GM23338 (cell line): ENCODE results near the gene HOXC9. TPM values are rescaled to one million over a fixed set of nuclear protein-coding genes. Genes with fewer than 3 reads are reported as not detected.

Source experiments
- ATAC-seq: fragments of 200-7000 bp; cut with Tn5 transposase; 3 replicates; pipeline ENCODE4 v1.9.1; 2020
- DNase-seq: peaks from one replicate; pipeline ENCODE4 v3.0.0-alpha.2; 2015; ENCODE audit warnings: low spot score
- H2AFZ ChIP-seq: fragments of 200-600 bp; sonication (generic); 2 replicates; pipeline ENCODE4 v1.8.0; 2016; ENCODE audit warnings: antibody characterized with exemption, mild to moderate bottlenecking, moderate library complexity
- H3F3A ChIP-seq: fragments of 200-600 bp; sonication (generic); replicated peaks from 2 replicates; pipeline ENCODE4 v1.8.0; 2017; ENCODE audit warnings: antibody characterized with exemption, mixed run types, low read depth
- H3K27ac ChIP-seq: fragments of 200-600 bp; sonication (generic); 2 replicates; pipeline ENCODE4 v1.6.1; 2016; ENCODE audit warnings: low read depth
- H3K27me3 ChIP-seq: fragments of 200-600 bp; sonication (generic); 2 replicates; pipeline ENCODE4 v1.8.0; 2016; ENCODE audit warnings: mild to moderate bottlenecking, mixed run types, moderate library complexity; ENCODE audit not compliant: insufficient read depth
- H3K36me3 ChIP-seq: fragments of 200-600 bp; sonication (generic); 2 replicates; pipeline ENCODE4 v1.8.0; 2016; ENCODE audit warnings: mild to moderate bottlenecking; ENCODE audit not compliant: insufficient read depth
- H3K4me1 ChIP-seq: fragments of 200-600 bp; sonication (generic); 2 replicates; pipeline ENCODE4 v1.8.0; 2016; ENCODE audit warnings: mild to moderate bottlenecking, moderate library complexity; ENCODE audit not compliant: insufficient read depth
- H3K4me2 ChIP-seq: fragments of 200-600 bp; sonication (generic); 2 replicates; pipeline ENCODE4 v1.7.1; 2017; ENCODE audit warnings: mixed run types
- H3K4me3 ChIP-seq: fragments of 200-600 bp; sonication (generic); 2 replicates; pipeline ENCODE4 v1.6.1; 2016; ENCODE audit warnings: mixed run types
- H3K79me2 ChIP-seq: fragments of 200-600 bp; sonication (generic); replicated peaks from 2 replicates; pipeline ENCODE4 v1.8.0; 2017; ENCODE audit warnings: mild to moderate bottlenecking; ENCODE audit not compliant: insufficient read depth
- H3K9me2 ChIP-seq: fragments of 200-600 bp; sonication (generic); 2 replicates; pipeline ENCODE4 v1.8.0; 2017; ENCODE audit not compliant: insufficient read depth
- H4K20me1 ChIP-seq: fragments of 200-600 bp; sonication (generic); replicated peaks from 2 replicates; pipeline ENCODE4 v1.8.0; 2017; ENCODE audit warnings: mild to moderate bottlenecking; ENCODE audit not compliant: insufficient read depth
- H3K27ac Mint-ChIP-seq: 2 replicates; pipeline ENCODE4 v1.8.0; 2020; ENCODE audit warnings: inconsistent platforms, mild to moderate bottlenecking, moderate library complexity, mixed read lengths
- H3K27me3 Mint-ChIP-seq: 3 replicates; pipeline ENCODE4 v1.8.0; 2022; ENCODE audit warnings: low read depth, mild to moderate bottlenecking, moderate library complexity, mixed read lengths, inconsistent platforms; ENCODE audit not compliant: insufficient read depth, poor library complexity
- H3K36me3 Mint-ChIP-seq: 3 replicates; pipeline ENCODE4 v1.8.0; 2021; ENCODE audit warnings: low read depth, mild to moderate bottlenecking, inconsistent platforms, moderate library complexity, mixed read lengths
- H3K4me1 Mint-ChIP-seq: 3 replicates; pipeline ENCODE4 v1.8.0; 2020; ENCODE audit warnings: mild to moderate bottlenecking, inconsistent platforms, mixed read lengths
- H3K4me3 Mint-ChIP-seq: 3 replicates; pipeline ENCODE4 v1.8.0; 2021; ENCODE audit warnings: moderate library complexity, mild to moderate bottlenecking, inconsistent platforms, mixed read lengths
- H3K9me3 Mint-ChIP-seq: 3 replicates; pipeline ENCODE4 v1.8.0; 2020; ENCODE audit warnings: moderate library complexity, mild to moderate bottlenecking, inconsistent platforms, mixed read lengths
- CREB1 ChIP-seq: fragments of 250-450 bp; sonication (Bioruptor Pico); IDR thresholded peaks from 2 replicates; pipeline ENCODE4 v1.5.0; 2020; ENCODE audit warnings: low read depth, mild to moderate bottlenecking, moderate library complexity
- EZH2 ChIP-seq: fragments of 200-600 bp; sonication (generic); IDR thresholded peaks from one replicate; pipeline ENCODE4 v1.8.0; 2017; ENCODE audit warnings: antibody characterized with exemption, mild to moderate bottlenecking, low read depth; ENCODE audit not compliant: unreplicated experiment
- EZH2phosphoT487 ChIP-seq: fragments of 200-600 bp; sonication (generic); IDR thresholded peaks from one replicate; pipeline ENCODE4 v1.8.1; 2018; ENCODE audit warnings: antibody characterized with exemption; ENCODE audit not compliant: unreplicated experiment
- JUNB ChIP-seq: IDR thresholded peaks from one replicate; pipeline ENCODE4 v1.6.1; 2016; ENCODE audit warnings: antibody characterized with exemption; ENCODE audit not compliant: unreplicated experiment
- NANOG ChIP-seq: IDR thresholded peaks from 2 replicates; pipeline ENCODE4 v1.6.1; 2016; ENCODE audit warnings: antibody characterized with exemption, borderline replicate concordance
- POLR2AphosphoS5 ChIP-seq: IDR thresholded peaks from 2 replicates; pipeline ENCODE4 v1.6.1; 2016; ENCODE audit warnings: antibody characterized with exemption, low read depth
- STAT1 ChIP-seq: IDR thresholded peaks from one replicate; pipeline ENCODE4 v1.6.1; 2016; ENCODE audit warnings: antibody characterized with exemption; ENCODE audit not compliant: unreplicated experiment
- ZNF114 ChIP-seq: fragments of 250-450 bp; sonication (Bioruptor Pico); IDR thresholded peaks from 2 replicates; pipeline ENCODE4 v1.5.0; 2020; ENCODE audit warnings: mild to moderate bottlenecking, moderate library complexity
- ZNF331 ChIP-seq: fragments of 250-450 bp; sonication (Bioruptor Pico); IDR thresholded peaks from 2 replicates; pipeline ENCODE4 v1.5.0; 2020; ENCODE audit warnings: low read depth, mild to moderate bottlenecking, moderate library complexity
- polyA plus RNA-seq: library from polyadenylated mRNA; unstranded; fragments of >200 nt; fragmentation: Nextera tagmentation; extraction: Ambion mirVana; gene quantifications from 2 replicates; pipeline ENCODE4 v1.2.1, GENCODE V29; 2016
- total RNA-seq: library from RNA; depleted of rRNA; stranded (reverse); fragments of >200 nt; shearing (Covaris generic); gene quantifications from 2 replicates; pipeline ENCODE4 v1.2.3, GENCODE V29; 2014
- TF ChIP-seq, protein P1 (sequence below): IDR thresholded peaks from 2 replicates; pipeline ENCODE4 v1.6.1; 2016; ENCODE audit warnings: antibody characterized with exemption
- TF ChIP-seq, protein P2 (sequence below): IDR thresholded peaks from one replicate; pipeline ENCODE4 v1.6.1; 2018; ENCODE audit warnings: antibody characterized with exemption; ENCODE audit not compliant: unreplicated experiment
- TF ChIP-seq, protein P3 (sequence below): fragments of 250-450 bp; sonication (Bioruptor Pico); IDR thresholded peaks from 2 replicates; pipeline ENCODE4 v1.5.0; 2020; ENCODE audit warnings: mild to moderate bottlenecking, moderate library complexity
- TF ChIP-seq, protein P4 (sequence below), 2 experiments: fragments of 200-600 bp in 1 of 2; sonication (generic) in 1 of 2; conservative IDR thresholded peaks; 2 replicates each; pipeline versions ENCODE4 v1.5.1 to v1.6.1; 2016 to 2017; ENCODE audit warnings: antibody characterized with exemption in 2 of 2, low read depth in 2 of 2, mild to moderate bottlenecking in 2 of 2, moderate library complexity in 1 of 2

Gene HOXC9
- total and polyA plus RNA-seq, 2 experiments from 2014 or later, result not detected

DNA sequence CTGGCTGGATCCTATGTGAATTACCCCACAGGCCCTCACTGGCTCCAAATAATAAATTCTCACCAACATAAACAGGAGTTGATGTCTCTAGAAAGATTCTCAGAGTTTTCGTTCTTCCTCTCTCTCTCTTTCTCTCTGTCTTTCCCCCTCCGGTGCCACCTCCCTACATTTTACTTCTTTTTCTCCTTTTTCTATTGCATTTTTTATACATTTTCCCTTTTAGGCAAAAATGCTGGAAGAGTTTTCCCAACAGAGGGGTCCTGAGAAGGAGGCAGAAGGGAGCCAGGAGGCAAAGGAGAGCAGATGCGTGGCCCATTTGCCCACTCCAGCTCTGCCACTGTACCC is 27.5 kb downstream of the HOXC9 start:
- peaks cover 43% of the 10 kb centered on the region for H3K4me1 ChIP-seq
- H3K9me2 ChIP-seq, result no peaks in the 10 kb centered on the region
- H3K4me3 ChIP-seq, result no peak overlapping the region
- H3K36me3 ChIP-seq, result no peaks in the 10 kb centered on the region; the same call in 1 of the 2 replicates
- H3K27me3 ChIP-seq, result peaks cover 100% of the 10 kb centered on the region
- Mint-ChIP-seq H3K4me1 (peaks cover 24% of the 10 kb centered on the region), H3K4me3 (no peak overlapping the region), H3K27ac (no peak overlapping the region), H3K27me3 (peaks cover 99% of the 10 kb centered on the region), H3K9me3 (peaks cover 6% of the 10 kb centered on the region), H3K36me3 (no peaks in the 10 kb centered on the region; the same call in 2 of the 3 replicates)
- H3K79me2 ChIP-seq, result no peaks in the 10 kb centered on the region
- no peak overlapping the region for H3K27ac ChIP-seq
- peaks cover 48% of the 10 kb centered on the region for H4K20me1 ChIP-seq
- H3F3A ChIP-seq, result peaks cover 38% of the 10 kb centered on the region; the same call in 1 of the 2 replicates
- ATAC-seq (no peak), DNase-seq (no peak)
- H2AFZ ChIP-seq, result no peak overlapping the region
- TF ChIP-seq POLR2AphosphoS5 (no peak), JUNB (no peak), STAT1 (no peak), ZNF114 (no peak), EZH2phosphoT487 (no peak), ZNF331 (CRISPR knock-in tag) (no peak), NANOG (no peak), EZH2 (no peak), CREB1 (CRISPR knock-in tag) (no peak)
- TF ChIP-seq, protein P1, sequence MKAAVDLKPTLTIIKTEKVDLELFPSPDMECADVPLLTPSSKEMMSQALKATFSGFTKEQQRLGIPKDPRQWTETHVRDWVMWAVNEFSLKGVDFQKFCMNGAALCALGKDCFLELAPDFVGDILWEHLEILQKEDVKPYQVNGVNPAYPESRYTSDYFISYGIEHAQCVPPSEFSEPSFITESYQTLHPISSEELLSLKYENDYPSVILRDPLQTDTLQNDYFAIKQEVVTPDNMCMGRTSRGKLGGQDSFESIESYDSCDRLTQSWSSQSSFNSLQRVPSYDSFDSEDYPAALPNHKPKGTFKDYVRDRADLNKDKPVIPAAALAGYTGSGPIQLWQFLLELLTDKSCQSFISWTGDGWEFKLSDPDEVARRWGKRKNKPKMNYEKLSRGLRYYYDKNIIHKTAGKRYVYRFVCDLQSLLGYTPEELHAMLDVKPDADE, result no peak
- TF ChIP-seq, protein P2, sequence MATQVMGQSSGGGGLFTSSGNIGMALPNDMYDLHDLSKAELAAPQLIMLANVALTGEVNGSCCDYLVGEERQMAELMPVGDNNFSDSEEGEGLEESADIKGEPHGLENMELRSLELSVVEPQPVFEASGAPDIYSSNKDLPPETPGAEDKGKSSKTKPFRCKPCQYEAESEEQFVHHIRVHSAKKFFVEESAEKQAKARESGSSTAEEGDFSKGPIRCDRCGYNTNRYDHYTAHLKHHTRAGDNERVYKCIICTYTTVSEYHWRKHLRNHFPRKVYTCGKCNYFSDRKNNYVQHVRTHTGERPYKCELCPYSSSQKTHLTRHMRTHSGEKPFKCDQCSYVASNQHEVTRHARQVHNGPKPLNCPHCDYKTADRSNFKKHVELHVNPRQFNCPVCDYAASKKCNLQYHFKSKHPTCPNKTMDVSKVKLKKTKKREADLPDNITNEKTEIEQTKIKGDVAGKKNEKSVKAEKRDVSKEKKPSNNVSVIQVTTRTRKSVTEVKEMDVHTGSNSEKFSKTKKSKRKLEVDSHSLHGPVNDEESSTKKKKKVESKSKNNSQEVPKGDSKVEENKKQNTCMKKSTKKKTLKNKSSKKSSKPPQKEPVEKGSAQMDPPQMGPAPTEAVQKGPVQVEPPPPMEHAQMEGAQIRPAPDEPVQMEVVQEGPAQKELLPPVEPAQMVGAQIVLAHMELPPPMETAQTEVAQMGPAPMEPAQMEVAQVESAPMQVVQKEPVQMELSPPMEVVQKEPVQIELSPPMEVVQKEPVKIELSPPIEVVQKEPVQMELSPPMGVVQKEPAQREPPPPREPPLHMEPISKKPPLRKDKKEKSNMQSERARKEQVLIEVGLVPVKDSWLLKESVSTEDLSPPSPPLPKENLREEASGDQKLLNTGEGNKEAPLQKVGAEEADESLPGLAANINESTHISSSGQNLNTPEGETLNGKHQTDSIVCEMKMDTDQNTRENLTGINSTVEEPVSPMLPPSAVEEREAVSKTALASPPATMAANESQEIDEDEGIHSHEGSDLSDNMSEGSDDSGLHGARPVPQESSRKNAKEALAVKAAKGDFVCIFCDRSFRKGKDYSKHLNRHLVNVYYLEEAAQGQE, result no peak
- TF ChIP-seq, protein P3, sequence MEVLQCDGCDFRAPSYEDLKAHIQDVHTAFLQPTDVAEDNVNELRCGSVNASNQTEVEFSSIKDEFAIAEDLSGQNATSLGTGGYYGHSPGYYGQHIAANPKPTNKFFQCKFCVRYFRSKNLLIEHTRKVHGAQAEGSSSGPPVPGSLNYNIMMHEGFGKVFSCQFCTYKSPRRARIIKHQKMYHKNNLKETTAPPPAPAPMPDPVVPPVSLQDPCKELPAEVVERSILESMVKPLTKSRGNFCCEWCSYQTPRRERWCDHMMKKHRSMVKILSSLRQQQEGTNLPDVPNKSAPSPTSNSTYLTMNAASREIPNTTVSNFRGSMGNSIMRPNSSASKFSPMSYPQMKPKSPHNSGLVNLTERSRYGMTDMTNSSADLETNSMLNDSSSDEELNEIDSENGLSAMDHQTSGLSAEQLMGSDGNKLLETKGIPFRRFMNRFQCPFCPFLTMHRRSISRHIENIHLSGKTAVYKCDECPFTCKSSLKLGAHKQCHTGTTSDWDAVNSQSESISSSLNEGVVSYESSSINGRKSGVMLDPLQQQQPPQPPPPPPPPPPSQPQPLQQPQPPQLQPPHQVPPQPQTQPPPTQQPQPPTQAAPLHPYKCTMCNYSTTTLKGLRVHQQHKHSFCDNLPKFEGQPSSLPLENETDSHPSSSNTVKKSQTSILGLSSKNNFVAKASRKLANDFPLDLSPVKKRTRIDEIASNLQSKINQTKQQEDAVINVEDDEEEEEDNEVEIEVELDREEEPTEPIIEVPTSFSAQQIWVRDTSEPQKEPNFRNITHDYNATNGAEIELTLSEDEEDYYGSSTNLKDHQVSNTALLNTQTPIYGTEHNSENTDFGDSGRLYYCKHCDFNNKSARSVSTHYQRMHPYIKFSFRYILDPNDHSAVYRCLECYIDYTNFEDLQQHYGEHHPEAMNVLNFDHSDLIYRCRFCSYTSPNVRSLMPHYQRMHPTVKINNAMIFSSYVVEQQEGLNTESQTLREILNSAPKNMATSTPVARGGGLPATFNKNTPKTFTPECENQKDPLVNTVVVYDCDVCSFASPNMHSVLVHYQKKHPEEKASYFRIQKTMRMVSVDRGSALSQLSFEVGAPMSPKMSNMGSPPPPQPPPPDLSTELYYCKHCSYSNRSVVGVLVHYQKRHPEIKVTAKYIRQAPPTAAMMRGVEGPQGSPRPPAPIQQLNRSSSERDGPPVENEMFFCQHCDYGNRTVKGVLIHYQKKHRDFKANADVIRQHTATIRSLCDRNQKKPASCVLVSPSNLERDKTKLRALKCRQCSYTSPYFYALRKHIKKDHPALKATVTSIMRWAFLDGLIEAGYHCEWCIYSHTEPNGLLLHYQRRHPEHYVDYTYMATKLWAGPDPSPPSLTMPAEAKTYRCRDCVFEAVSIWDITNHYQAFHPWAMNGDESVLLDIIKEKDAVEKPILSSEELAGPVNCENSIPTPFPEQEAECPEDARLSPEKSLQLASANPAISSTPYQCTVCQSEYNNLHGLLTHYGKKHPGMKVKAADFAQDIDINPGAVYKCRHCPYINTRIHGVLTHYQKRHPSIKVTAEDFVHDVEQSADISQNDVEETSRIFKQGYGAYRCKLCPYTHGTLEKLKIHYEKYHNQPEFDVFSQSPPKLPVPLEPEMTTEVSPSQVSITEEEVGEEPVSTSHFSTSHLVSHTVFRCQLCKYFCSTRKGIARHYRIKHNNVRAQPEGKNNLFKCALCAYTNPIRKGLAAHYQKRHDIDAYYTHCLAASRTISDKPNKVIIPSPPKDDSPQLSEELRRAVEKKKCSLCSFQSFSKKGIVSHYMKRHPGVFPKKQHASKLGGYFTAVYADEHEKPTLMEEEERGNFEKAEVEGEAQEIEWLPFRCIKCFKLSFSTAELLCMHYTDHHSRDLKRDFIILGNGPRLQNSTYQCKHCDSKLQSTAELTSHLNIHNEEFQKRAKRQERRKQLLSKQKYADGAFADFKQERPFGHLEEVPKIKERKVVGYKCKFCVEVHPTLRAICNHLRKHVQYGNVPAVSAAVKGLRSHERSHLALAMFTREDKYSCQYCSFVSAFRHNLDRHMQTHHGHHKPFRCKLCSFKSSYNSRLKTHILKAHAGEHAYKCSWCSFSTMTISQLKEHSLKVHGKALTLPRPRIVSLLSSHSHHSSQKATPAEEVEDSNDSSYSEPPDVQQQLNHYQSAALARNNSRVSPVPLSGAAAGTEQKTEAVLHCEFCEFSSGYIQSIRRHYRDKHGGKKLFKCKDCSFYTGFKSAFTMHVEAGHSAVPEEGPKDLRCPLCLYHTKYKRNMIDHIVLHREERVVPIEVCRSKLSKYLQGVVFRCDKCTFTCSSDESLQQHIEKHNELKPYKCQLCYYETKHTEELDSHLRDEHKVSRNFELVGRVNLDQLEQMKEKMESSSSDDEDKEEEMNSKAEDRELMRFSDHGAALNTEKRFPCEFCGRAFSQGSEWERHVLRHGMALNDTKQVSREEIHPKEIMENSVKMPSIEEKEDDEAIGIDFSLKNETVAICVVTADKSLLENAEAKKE (CRISPR knock-in tag), result no peak
- TF ChIP-seq, protein P4, sequence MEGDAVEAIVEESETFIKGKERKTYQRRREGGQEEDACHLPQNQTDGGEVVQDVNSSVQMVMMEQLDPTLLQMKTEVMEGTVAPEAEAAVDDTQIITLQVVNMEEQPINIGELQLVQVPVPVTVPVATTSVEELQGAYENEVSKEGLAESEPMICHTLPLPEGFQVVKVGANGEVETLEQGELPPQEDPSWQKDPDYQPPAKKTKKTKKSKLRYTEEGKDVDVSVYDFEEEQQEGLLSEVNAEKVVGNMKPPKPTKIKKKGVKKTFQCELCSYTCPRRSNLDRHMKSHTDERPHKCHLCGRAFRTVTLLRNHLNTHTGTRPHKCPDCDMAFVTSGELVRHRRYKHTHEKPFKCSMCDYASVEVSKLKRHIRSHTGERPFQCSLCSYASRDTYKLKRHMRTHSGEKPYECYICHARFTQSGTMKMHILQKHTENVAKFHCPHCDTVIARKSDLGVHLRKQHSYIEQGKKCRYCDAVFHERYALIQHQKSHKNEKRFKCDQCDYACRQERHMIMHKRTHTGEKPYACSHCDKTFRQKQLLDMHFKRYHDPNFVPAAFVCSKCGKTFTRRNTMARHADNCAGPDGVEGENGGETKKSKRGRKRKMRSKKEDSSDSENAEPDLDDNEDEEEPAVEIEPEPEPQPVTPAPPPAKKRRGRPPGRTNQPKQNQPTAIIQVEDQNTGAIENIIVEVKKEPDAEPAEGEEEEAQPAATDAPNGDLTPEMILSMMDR (conservative IDR thresholded peaks at IDR 0.05; ENCODE audit: low read depth in 2 of 2), result no peak
- no peak overlapping the region for H3K4me2 ChIP-seq
